SK-N-SH (cell line): Measurements from ENCODE around the gene FUT7.

Source experiments
- CHD2 ChIP-seq: fragments of 150-350 bp; IDR thresholded peaks from 2 replicates; pipeline ENCODE4 v1.6.1; 2018; ENCODE audit warnings: low read length; ENCODE audit not compliant: partially characterized antibody
- CTCF ChIP-seq: fragments of 200-600 bp; sonication (generic); IDR thresholded peaks from 2 replicates; pipeline ENCODE4 v1.6.1; 2017; ENCODE audit warnings: antibody characterized with exemption, mild to moderate bottlenecking, moderate library complexity
- EP300 ChIP-seq, 2 experiments: IDR thresholded peaks; 2 replicates each; pipeline versions ENCODE4 v1.4.0 to v1.6.1; 2012; ENCODE audit warnings: borderline replicate concordance in 1 of 2, low read depth in 1 of 2, low read length in 1 of 2
- MAX ChIP-seq: IDR thresholded peaks from 2 replicates; pipeline ENCODE4 v1.4.0; 2012; ENCODE audit warnings: low read depth
- NRF1 ChIP-seq: IDR thresholded peaks from 2 replicates; pipeline ENCODE4 v1.6.1; 2012; ENCODE audit warnings: low read depth, mild to moderate bottlenecking, low read length
- TCF12 ChIP-seq: IDR thresholded peaks from 2 replicates; pipeline ENCODE4 v1.4.0; 2012

- peak; percentile 76 for TF ChIP-seq CTCF
- TF ChIP-seq TCF12, result no peak
- TF ChIP-seq EP300 (IDR thresholded peaks at IDR 0.05; ENCODE audit: borderline replicate concordance in 1 of 2, low read depth in 1 of 2, low read length in 1 of 2), result no peak
- TF ChIP-seq MAX, result no peak
- TF ChIP-seq CHD2, result no peak
- TF ChIP-seq NRF1, result no peak
These were observed 36.1 kb upstream of the FUT7 start for GRCh38 chr9:137067860-137068538.
